ENCODE measurements around the gene CARD14.
"Not testable (repeated sequence)": the region's sequence is repeated elsewhere in the genome, so short reads cannot be mapped to it uniquely, and the experiment has no call there.

CARD14 gene

GRCh38 chr17:80151333-80151732 lies 18.5 kb upstream of the CARD14 start:
- Histone ChIP-seq H3K4me3 (no peak overlapping the region), H3K27ac (no peak overlapping the region)
- DNase-seq (ENCODE audit: low spot score): no peak
- no peak for TF ChIP-seq CTCF (IDR thresholded peaks at IDR 0.05)

GRCh38 chr17:80152081-80152702 lies 17.6 kb upstream of the CARD14 start:
- no peak for TF ChIP-seq CTCF (IDR thresholded peaks at IDR 0.05)
- Histone ChIP-seq H3K4me3 (no peak overlapping the region), H3K27ac (no peak overlapping the region)
- DNase-seq (ENCODE audit: low spot score): no peak

GRCh38 chr17:80153004-80153403 lies 16.8 kb upstream of the CARD14 start:
- no peak for TF ChIP-seq CTCF (IDR thresholded peaks at IDR 0.05)
- Histone ChIP-seq H3K4me3 (no peak overlapping the region), H3K27ac (no peak overlapping the region)
- DNase-seq (ENCODE audit: low spot score): no peak

GRCh38 chr17:80154166-80154565 lies 15.7 kb upstream of the CARD14 start:
- no peak for TF ChIP-seq CTCF (IDR thresholded peaks at IDR 0.05)
- DNase-seq (ENCODE audit: low spot score): no peak
- no peak overlapping the region for H3K4me3 ChIP-seq
- H3K27ac ChIP-seq: no peak overlapping the region

- not testable (repeated sequence) for DNase-seq (ENCODE audit: low spot score); H3K27ac ChIP-seq; H3K4me3 ChIP-seq
These were observed 14.2 kb upstream of the CARD14 start for GRCh38 chr17:80155600-80155999.

- no peak for TF ChIP-seq CTCF (IDR thresholded peaks at IDR 0.05)
- H3K27ac ChIP-seq: no peak overlapping the region
- H3K4me3 ChIP-seq: no peak overlapping the region
- no peak for DNase-seq (ENCODE audit: low spot score)
These were observed 11.0 kb upstream of the CARD14 start for GRCh38 chr17:80158846-80159245.

GRCh38 chr17:80160536-80160935 lies 9.3 kb upstream of the CARD14 start:
- Histone ChIP-seq H3K27ac (no peak overlapping the region), H3K4me3 (no peak overlapping the region)
- DNase-seq (ENCODE audit: low spot score): no peak
- no peak for TF ChIP-seq CTCF (IDR thresholded peaks at IDR 0.05)

GRCh38 chr17:80163336-80163735 lies 6.5 kb upstream of the CARD14 start:
- no peak overlapping the region for H3K27ac ChIP-seq
- no peak for TF ChIP-seq CTCF (IDR thresholded peaks at IDR 0.05)
- no peak overlapping the region for H3K4me3 ChIP-seq
- DNase-seq (ENCODE audit: low spot score): no peak
